HG02798 (cell line): ENCODE measurements around the gene UBTD1.
A peak's percentile ranks its signal among the peaks of the same experiment; 100 is the strongest.

Experiments
- ATAC-seq: cut with Tn5 transposase; IDR thresholded peaks from one replicate; pipeline ENCODE4 v1.9.1; 2021; ENCODE audit warnings: mild to moderate bottlenecking; ENCODE audit not compliant: unreplicated experiment, poor library complexity

Gene UBTD1

DNA sequence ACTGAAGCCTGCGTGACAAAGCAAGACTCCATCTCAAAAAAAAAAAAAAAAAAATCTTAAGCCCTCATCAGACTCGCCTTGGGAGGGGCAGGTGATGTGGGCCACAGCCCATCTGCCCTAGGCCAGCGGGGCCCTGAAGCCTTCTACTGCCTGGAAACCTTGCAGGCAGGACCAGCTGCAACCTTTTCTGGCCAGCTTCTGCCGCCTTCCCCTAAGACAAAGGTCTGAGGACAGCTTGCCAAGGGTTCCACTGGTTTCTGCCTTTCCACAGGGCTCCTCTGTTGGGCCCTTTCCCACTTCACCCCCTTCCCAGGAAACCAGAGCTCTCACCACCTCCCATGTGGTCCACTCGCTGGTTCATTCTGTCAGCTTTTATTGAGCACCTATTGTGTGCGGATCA is 35.2 kb downstream of the UBTD1 start:
- no peak for ATAC-seq

DNA sequence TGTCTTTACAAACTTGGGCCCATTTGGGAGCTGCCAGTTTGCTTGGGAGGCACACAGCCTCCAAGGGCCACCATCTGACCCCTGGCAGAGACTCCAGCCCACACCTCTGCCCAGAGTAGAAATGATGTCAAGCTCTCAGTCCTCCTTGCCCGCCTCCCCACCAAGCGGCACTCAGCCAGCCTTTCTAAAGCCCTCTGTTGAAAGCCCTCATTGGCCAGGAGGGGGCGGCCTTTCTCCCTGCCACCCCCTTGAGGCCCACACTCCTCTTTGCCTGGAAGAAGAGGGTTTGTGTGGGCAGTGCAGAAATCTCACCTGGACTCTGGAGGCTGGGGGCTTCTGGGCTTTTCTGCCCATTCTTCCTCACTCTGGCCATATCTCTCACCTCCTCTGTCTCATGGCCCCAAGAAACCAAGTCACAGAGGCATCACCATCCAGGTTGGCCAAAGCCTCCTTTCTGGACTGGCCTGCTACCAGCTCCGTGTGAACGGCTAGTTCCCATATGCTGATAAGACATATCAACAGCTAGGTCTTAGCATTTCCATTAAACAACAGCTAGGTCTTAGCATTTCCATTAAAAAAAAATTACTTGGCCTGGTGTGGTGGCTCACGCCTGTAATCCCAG is 36.1 kb downstream of the UBTD1 start:
- ATAC-seq, result peak; percentile 48

DNA sequence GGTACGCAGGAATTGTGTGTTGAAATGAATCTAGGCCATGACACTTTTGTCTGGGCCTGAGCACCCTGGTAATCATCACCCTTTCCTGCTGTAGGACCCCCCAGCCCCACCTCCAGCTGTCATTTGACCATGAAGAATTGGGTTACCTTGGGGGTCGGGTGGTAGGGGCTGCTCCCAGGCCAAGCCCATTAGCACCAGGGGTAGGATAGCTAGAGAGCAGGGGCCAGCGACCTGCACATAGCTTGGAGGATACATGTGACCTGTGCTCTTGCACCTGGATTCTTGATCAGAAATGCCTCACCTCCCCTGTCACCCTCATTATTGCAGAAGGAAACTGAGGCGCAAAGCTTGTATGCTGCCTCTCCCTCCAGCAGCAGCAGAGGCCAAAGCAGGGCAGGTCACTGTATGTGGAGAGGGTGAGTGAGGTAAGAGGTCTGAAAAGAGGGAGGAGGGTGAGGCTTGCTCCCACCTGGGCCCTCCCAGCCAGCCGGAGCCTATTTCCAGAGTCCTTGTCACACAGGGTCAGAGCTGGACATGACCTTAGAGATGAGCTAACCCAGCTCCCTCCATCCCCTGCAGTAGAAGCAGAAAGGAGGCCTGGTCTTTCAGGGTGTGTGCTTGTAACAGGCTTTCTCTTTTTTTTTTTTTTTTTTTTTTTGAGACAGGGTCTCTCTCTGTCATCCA is 38.6 kb downstream of the UBTD1 start:
- ATAC-seq, result no peak

DNA sequence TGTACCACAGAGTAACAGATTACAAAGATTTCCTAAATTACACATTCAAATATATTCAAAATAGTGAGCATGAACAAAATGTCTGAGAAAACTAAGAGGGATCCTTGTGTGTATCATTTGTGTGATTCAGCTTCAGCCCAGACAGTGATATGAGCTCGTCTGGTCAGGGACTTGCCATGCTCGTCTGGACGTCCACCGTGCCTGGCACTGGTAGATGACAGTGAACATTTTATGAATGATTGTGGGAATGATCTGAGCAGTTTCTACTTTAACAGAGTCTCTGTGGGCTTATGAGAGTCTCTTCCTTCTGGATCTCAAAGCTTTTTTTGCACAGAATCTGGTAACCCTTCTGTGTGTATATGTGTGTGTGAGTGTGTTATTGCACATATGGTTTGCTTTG is 39.7 kb downstream of the UBTD1 start:
- ATAC-seq, result no peak

DNA sequence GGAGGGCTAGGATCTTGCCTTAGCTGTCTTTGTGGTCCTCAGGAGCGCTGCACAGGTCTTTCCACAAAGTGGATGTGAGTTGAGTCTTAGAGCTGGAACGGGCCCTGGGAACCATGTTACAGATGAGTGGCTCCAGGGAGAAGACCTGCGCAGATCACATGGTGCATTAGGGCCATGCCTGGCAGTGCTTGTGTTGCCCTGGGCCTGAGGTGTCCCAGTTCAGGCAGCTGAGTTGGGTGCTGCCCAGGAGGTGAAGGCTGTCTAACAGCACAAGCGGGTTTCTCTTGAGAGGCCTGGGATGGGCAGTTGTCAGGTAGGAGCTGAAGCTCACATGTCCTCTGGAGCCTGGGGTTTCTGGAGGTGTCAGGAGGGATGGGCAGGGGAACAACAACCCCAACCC is 40.1 kb downstream of the UBTD1 start:
- ATAC-seq, result no peak

DNA sequence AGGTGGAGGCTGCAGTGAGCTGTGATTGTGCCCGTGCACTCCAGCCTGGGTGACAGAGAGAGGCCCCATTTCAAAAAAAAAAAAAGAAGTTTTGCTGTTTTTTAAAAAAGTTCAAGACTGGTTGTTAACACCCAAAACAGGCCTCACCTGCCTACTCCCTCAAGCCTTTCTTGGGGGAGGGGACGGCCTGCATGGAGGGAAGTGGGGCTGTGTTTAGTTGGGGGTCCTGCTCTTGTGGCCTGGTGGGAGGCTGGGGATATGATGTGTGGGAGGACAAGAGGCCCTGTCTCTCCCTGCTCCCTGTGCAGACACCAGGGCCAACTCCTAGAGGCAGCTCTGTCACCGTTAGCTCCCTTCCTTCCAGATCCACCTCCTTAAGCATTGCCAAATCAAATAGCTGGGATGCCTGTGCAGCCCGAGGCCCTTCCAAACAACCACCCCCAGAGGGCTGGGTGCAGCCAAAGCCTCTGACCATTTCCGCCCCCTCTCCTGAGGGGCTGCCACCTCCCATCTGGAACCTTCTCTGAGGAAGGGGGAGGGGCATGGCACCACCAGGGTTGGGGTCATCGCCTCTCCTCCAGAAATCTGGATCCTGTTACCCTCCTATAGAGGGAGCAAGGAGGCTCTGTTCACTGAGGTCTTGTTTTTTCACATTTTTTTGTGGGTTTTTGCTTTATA is 40.9 kb downstream of the UBTD1 start:
- no peak for ATAC-seq

DNA sequence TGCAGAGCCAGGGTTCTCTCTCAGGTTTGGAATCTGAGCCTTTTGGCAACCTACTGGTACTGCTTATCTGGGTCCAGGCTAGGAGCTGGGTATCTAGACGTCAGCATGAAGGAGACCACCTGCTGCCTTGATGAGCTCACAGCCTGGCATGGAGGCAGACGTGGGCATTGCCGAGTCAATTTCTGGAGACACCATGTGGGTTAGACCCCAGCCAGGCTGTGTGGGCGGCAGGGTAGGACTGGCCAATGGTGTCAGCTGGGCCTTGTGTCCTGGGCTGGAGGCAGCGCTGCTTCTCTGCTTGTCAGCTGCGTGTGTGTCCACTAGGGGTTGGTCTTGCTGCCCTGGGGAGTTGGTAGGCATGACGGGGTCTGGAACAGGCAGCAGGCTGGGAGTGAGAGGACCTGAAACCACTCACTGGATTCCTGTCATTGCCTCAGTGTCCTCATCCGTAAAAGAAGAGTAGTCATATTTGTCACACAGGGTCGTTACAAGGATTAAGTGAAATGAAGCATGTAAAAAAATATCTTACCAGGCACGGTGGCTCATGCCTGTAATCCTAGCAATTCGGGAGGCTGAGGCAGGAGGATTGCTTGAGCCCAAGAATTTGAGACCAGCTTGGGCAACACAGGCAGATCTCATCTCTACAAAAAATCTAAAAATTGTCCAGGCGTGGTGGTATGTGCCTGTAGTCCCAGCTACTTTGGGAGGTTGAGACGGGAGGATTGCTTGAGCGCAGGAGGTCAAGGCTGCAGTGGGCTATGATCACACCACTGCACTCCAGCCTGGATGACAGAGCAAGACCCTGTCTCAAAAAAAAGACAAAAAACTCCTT is 42.2 kb downstream of the UBTD1 start:
- ATAC-seq, result no peak

DNA sequence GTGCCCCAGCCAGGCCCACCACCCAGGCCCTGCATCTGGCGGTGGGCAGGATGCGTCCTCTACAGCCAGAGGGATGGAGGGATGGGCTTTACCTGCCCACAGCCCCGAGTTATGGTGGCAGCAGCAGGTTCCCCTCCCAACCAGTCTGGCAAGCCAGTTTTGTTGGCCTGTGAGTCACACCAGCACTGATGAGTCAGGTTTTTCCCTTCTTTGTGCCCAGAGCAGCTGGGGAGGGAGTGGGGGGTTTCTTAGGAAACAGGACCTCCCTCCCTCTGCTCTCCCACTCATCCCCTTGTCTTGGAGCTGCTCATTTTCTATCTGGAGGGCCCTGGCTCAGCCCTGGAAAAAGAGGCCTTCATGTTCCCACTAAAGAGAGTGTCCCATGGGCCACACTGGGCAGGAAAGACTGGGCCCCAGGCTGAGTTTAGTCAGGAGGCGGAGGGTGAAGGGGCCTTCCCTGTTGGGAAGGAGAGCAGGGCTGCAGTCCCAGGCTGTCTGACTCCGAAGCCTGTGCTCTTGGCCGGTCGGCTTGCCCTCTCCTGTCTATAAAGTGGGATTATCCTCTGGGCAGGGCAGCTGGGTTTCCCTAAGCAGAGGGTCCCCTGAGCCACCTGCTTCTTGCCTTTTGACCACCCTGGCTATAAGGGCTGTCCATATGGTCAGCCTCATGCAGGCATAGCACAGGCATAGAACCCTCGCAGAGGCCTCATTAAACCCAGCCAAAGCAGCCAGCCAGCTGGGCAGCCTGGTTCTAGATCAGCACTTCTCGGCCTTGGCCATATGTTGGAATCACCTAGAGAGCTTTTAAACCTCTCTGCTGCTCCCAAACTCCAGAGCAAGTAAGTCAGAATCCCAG is 43.7 kb downstream of the UBTD1 start:
- ATAC-seq, result no peak

DNA sequence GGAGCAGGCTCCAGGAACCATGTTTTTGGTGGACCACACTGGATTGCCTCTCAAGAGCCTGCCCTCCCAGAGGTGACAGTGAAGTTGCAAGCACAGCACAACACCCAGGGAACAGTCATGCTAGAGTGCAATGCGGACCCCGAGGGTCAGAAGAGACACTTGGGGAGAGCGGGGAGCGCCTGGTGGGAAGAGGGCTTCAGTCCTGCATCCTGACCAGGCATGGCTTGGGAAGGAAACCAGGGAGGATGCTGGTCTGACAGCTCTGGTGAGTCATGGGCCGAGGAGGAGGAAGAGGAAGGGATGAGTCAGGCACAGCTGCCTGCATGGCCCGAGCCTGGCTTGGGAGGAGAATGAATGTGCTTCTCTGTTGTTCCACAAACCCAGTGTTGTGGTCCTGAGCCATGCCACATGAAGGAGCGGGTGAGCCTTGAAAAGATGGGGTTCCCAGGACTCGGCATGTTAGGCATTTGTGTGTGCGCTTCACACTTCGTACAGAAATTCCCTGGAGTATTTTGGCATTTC is 44.4 kb downstream of the UBTD1 start:
- ATAC-seq, result no peak

DNA sequence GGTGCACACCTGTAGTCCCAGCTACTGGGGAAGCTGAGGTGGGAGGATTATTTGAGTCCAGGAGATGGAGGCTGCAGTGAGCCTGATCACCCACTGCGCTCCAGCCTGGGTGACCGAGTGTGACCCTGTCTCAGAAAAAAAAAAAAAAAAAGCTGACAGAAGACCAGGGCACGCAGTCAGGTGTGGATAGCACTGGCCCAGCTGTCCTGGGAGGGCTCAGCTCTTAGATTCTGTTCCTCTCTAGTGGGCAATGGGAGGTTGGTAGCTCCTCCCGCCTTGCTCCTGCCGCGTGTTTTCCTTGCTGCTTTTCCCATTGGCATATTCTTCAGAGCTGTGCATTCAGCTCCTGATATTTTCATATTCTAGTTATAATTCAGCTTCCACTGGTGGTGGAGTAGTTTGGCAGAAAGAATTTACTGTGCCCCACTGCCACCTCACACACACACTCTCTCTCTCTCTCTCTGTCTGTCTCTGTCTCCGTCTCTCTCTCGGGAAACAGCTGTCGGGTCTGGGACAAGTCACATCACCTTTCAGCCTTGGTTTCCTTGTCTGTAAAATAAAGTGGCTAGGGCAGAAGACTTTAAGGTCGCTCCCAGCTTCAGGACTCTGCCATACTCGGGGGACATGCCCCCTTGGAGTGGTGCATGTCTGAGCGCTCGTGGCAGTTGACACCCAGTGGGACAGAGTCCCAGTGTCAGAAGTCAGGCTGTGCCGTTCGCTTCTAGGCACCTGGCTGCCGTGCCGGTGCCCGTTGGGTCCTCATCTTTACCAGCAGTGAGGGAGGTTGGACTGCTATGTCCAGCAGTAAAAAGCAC is 47.9 kb downstream of the UBTD1 start:
- no peak for ATAC-seq

DNA sequence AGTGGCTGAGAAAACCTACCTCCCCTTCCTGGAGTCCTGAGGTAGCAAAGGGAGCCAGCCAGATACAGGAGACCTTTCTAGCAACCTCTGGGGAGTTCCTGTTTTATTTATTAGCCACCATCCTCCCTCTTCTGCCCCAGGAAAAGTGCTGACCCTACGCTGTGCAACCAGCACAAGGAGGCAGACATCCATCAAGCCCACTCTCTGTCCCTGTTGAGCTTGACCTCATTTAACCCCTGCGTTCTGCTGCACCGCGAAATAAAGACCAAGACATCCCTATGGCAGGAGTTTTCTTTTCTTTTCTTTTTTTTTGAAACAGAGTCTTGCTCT is 48.5 kb downstream of the UBTD1 start:
- ATAC-seq, result no peak

DNA sequence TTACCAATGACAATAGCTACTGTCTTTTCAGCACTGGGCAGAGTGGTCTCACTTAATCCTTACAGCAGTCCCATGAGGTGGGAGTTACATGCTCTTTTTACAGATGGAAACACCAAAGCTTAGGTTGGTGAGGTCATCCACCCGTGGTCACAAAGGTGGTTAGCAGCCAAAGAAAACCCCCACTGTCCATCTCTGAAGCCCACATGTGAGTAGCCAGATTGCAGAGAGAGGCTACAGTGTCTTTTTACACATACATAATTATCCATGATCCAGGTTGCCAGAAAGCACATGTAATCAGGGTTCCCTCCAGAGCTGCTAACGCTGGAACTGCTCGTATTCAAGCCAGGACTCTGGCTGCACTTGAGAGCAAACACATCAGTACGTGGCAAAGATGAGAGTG is 49.2 kb downstream of the UBTD1 start:
- ATAC-seq, result no peak

DNA sequence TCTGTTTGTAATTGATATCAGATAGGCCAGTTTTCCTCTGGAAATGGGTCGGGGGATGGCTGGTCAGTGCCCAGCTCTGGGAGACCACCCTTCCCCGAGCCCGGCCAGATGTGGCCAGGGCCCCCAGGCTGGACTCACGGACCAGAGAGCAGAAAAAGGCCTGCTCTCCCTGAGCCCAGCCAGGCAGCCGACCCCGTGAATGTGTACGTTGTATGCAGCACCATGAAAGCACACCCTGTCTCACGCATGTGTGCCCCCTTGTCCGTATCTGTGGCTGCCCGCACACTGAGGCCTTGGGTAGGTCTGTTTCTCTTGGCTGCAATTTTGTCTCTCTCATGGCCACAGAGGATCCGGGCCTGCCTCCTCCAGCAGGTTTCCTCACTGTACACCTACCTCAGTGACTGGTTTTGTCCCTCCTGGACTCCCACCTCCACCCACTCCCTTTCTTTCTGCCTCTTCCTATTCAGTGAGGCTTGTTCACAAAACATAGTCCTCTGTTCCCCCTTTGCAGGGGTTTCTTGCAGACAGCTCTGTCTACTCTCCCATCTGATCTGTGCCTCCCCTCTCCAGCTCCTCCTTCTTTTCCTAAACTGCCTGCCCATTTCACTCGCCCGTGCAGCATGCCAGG is 50.2 kb downstream of the UBTD1 start:
- ATAC-seq, result no peak

DNA sequence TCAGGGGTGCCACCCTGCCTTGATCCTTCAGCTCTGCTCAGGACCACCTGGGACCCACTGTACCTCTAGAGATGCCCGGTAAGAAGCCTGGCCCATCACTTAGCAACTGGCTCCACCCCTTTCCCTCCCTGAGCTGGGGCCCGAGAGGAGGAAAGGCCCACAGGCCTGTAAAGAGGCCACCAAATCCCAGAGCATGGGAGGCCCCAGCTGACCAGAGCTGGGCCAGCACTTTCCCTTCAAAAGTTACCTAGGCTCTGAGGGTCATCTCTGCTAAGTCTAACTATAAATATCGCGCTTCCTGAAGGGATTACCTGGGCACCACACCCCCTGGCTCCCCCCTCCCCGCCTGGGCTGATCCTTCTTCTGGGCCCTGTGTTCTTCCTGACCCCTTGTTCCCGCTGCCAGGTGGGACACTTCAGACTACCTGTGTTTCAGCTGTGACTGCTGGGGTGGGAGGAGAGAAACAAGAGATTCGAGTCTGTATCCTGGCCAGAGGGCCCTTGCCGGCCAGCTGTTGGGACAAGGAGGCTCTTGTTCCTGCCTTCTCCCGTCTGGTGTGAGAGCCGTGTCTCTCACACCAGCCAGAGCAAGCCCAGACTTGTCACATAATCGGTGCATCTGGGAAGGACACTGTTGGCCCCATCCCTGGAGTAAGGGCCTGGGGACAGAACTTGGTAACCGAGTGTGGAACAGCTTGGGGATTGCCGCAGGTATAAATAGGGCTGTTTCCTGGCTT is 51.0 kb downstream of the UBTD1 start:
- no peak for ATAC-seq

DNA sequence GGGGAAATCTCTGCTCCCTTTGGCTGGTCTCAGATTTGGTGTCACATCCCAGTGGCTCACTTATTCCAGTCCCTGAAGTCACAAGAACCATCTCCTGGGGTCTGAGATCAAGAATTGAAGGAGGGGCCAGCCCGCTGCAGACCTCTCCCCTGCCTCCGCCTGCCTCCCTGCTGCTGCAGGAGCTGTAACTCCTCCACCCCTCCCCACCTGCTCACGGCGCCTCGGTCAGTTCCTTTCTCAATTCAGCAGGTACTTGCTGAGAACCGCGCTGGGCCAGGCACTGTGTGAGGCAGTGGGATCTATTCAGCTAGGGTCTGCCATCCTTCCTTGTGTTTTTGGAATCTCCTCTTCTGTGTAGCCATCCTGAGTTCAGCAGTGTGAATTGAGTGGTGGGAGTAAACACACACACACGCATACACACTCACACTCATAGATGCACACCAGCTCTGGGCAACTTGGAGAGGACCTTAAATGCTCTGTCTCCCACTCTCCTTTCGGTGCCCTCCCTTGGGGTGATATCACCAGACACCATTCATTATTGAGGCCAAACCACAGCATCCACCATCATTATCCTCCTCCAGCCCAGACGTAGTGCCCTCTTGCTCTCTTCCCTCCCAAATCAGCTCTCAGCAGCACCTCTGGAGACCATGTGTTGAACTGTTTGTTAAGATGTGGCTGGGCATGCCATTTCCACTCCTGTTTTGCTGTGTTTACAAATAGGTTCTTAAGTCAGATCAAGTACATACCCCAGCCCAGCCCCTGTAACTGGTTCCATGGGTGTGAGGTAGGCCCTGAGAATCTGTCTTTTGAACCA is 51.8 kb downstream of the UBTD1 start:
- ATAC-seq, result no peak

DNA sequence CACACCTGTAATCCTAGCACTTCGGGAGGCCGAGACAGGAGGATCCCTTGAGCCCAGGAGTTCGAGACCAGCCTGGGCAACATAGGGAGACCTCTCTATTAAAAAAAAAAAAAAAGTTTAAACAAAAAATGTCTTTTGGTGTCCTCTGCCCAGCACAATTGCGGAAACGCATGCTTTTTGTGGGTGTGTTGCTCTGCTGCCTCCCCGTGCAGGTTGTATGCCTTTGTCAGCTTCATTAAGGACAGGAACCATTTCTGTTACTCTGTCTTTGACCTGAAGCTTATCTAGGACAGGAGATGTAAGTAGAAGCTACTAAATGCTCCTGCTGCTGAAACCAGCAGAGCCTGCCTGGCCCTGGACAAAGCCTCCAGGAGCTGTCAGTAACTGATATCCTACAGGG is 52.5 kb downstream of the UBTD1 start:
- ATAC-seq, result no peak

DNA sequence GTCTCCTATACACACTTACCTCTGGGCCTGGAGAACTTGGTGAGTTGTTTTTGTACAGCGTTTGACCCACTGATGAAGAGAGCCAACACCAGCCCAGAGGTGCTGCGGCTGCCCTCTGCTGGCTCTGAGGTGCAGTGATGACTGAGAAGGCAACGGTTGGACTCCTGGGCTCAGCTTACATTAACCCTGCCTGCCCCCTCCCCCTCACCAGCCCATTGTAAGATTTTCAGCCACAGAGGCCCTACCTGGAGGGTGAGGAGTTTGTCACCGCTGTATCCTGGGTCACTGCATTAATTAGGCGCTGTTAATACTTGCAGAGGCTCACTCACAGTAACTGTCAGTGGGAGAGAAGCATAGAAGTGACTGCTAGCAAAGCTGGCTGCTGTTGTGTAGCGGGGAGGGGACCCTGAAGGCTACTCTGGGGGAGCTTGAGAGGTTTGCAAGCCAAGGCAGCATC is 54.9 kb downstream of the UBTD1 start:
- ATAC-seq, result peak; percentile 69
